ENCODE results near the gene CDK13. TPM values are rescaled to one million over a fixed set of nuclear protein-coding genes. Genes with fewer than 3 reads are reported as not detected.
"Not testable (repeated sequence)": the region's sequence is repeated elsewhere in the genome, so short reads cannot be mapped to it uniquely, and the experiment has no call there.

CDK13 gene
- total RNA-seq, 1 experiment from 2014 or later = 30.6 TPM

GRCh38 chr7:40122100-40122939 lies 172.3 kb downstream of the CDK13 start:
- not testable (repeated sequence) for H3K36me3 ChIP-seq (replicated peaks; ENCODE audit: control insufficient read depth, insufficient read depth, low read length); H3K4me3 ChIP-seq (ENCODE audit: insufficient read depth, low read depth, low read length); DNase-seq; H3K27me3 ChIP-seq (ENCODE audit: control insufficient read depth, insufficient read depth, low read length)

GRCh38 chr7:40122940-40123254 lies 172.8 kb downstream of the CDK13 start:
- H3K36me3 ChIP-seq (replicated peaks; ENCODE audit: control insufficient read depth, insufficient read depth, low read length) = no peaks in the 10 kb centered on the region
- no peaks in the 10 kb centered on the region for H3K27me3 ChIP-seq (ENCODE audit: control insufficient read depth, insufficient read depth, low read length)
- H3K4me3 ChIP-seq (ENCODE audit: insufficient read depth, low read depth, low read length) = no peak overlapping the region
- no peak for DNase-seq

DNA sequence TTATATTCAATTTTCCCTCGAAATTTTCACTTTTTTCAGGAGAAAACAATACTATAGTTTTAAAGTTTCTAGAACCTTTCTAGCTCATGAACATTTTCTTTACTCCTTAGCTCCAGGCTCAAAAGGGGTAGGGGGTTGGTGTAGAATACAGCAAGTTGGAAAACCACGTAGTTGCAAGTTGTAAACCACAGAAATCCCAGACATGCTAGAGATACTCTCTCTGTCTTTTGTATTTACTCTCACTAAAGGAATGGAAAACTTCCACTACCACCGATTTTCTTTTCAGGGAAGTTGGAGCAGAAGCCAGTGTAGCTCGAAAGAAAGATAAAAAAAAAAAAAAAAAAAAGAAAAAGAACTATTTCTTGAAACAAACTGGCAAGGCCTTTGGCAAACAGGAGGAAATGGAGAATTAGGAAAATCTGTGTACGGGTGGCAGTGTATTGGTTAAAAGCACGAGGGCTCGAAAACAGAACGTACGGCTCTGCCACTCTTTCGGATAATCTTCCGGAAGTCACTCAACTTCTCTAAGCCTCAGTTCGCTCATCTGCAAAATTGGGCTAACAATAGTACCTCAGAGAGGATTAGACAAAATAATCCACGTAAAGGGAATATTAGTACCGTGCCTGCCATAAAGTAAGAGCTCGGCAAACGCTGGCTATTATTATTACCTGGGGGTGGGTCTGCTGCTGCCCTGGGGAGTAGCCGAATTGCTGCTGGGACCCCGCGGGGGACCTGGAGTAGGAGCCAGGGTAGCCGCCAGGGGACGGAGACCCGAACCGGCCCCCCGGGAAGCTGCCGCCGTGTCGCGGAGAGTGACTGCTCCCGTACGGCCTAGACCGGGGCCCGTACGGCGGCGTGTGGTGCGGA lies 183.7 kb downstream of the CDK13 start:
- Histone ChIP-seq H3K27me3 (ENCODE audit: control insufficient read depth, insufficient read depth, low read length) (peaks cover 8% of the 10 kb centered on the region), H3K4me3 (ENCODE audit: insufficient read depth, low read depth, low read length) (peak overlapping the region; percentile 92), H3K36me3 (replicated peaks; ENCODE audit: control insufficient read depth, insufficient read depth, low read length) (no peaks in the 10 kb centered on the region)
- no peak for DNase-seq

DNA sequence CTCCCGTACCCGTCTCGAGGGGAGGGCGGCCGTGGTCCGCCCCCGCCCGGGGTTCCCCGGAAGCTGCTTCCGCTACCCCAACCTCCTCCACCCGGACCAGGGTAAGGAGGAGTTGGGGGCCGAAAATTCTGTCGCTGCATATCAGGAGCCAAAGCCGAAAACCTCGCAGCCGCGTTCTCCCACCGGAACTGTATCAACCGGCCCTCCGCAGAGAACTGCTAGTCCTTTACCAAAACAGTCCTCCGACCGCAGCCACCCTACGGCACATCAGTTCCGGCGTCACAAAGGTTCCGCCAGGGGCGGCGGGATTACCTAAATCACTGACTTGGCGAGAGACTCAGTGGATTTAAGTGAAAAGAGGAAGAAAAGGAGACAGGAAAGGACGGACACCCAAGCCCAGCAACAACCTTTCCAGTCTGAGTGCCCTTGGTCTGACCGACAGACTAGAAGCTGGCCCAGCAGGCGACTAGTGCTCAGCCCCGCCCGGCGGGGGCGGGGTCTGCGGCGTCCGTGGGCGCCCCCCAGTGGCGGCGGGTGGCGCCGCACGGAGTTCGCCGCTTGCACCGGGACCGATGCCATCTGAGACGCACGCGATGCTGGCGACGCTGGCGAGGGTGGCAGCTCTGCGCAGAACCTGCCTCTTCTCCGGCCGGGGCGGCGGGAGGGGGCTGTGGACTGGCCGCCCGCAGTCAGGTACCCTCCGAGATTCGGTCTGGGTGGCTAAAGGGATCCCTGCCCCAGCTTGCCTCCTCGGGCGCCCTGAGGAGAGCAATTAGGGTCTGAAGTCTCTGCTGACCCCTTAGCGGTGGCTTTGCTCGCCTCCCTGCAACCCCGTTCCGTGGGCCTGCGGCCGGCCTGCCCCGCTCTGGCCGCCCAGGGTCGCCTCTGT lies 184.6 kb downstream of the CDK13 start, which contains the start of the genes MPLKIP and SUGCT:
TSS of gene MPLKIP (minus strand) at position 195 of the 889 bp plus-strand sequence. CDS start at position 140, 55 bp downstream.
TSS of gene SUGCT (plus strand) at position 578 of the 889 bp plus-strand sequence.
- peak; percentile 95 for DNase-seq
- H3K4me3 ChIP-seq (ENCODE audit: insufficient read depth, low read depth, low read length) = peak within 1 kb of the TSS; percentile 92
- H3K27me3 ChIP-seq (ENCODE audit: control insufficient read depth, insufficient read depth, low read length) = peaks cover 8% of the 10 kb centered on the region
- H3K36me3 ChIP-seq (replicated peaks; ENCODE audit: control insufficient read depth, insufficient read depth, low read length) = no peaks in the 10 kb centered on the region

DNA sequence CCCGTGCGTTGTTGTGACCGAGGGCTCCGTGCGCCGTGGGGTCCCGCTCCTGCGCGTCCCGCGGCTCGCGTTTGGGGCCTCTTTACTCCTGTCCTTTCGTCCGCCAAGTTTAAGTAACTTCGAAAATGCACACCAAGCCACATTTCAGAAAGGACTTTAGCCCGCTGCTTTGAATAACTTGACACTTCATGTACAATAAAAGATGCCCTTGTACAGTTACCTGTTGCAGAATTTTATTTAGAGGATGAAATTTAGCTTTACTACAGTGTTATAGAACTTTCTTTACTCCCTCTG lies 185.2 kb downstream of the CDK13 start:
- Histone ChIP-seq H3K27me3 (ENCODE audit: control insufficient read depth, insufficient read depth, low read length) (peaks cover 8% of the 10 kb centered on the region), H3K4me3 (ENCODE audit: insufficient read depth, low read depth, low read length) (peak overlapping the region; percentile 92), H3K36me3 (replicated peaks; ENCODE audit: control insufficient read depth, insufficient read depth, low read length) (no peaks in the 10 kb centered on the region)
- no peak for DNase-seq

- Histone ChIP-seq H3K27me3 (ENCODE audit: control insufficient read depth, insufficient read depth, low read length) (peaks cover 8% of the 10 kb centered on the region), H3K4me3 (ENCODE audit: insufficient read depth, low read depth, low read length) (no peak overlapping the region), H3K36me3 (replicated peaks; ENCODE audit: control insufficient read depth, insufficient read depth, low read length) (no peaks in the 10 kb centered on the region)
These were observed 187.5 kb downstream of the CDK13 start for GRCh38 chr7:40137563-40137962.

DNA sequence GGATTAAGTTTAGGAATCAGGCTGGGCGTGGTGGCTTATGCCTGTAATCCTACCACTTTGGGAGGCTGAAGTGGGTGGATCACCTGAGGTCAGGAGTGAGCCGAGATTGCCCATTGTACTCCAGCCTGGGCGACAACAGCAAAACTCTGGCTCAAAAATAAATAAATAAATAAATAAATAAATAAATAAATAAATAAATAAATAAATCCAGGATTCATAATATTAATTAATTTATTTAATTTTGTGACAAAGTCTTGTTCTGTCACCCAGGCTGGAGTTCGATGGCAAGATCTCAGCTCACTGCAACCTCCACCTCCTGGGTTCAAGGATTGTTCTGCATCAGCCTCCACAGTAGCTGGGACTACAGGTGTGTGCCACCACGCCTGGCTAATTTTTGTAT lies 188.9 kb downstream of the CDK13 start:
- no peaks in the 10 kb centered on the region for H3K36me3 ChIP-seq (replicated peaks; ENCODE audit: control insufficient read depth, insufficient read depth, low read length)
- no peak overlapping the region for H3K4me3 ChIP-seq (ENCODE audit: insufficient read depth, low read depth, low read length)
- DNase-seq = no peak
- peaks cover 8% of the 10 kb centered on the region for H3K27me3 ChIP-seq (ENCODE audit: control insufficient read depth, insufficient read depth, low read length)

More at GRCh38 chr7:40137563-40137962, 187.5 kb downstream of the CDK13 start:
- DNase-seq = no peak

DNA sequence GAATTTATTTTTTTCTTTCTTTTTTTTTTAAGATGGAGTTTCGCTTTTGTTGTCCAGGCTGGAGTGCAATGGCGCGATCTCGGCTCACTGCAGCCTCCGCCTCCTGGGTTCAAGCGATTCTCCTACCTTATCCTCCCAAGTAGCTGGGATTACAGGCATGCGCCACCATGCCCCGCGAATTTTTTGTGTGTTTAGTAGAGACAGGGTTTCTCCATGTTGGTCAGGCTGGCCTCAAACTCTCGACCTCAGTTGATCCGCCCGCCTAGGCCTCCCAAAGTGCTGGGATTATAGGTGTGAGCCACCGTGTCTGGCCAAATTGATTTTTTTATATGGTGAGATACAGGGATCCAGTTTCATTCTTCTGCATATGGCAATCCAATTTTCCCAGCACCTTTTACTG lies 189.8 kb downstream of the CDK13 start:
- not testable (repeated sequence) for H3K4me3 ChIP-seq (ENCODE audit: insufficient read depth, low read depth, low read length); H3K36me3 ChIP-seq (replicated peaks; ENCODE audit: control insufficient read depth, insufficient read depth, low read length); DNase-seq; H3K27me3 ChIP-seq (ENCODE audit: control insufficient read depth, insufficient read depth, low read length)

DNA sequence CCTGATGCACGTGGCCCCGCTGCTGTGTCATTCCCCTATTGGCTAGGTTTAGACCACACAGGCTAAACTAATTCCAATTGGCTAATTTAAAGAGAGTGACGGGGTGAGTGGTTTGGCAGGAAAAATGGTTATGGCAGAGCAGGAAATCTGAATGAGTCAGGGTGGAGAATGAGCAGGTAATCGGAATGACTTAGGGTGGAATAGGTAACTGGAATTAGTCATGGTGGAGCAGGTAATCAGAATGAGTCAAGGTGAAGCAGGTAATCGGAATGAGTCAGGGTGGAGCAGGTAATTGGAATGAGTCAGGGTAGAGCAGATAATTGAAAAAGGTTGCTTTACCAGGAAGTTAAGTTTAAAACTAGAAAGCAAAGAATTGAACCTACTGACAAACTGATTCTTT lies 191.9 kb downstream of the CDK13 start:
- not testable (repeated sequence) for DNase-seq; H3K36me3 ChIP-seq (replicated peaks; ENCODE audit: control insufficient read depth, insufficient read depth, low read length); H3K4me3 ChIP-seq (ENCODE audit: insufficient read depth, low read depth, low read length); H3K27me3 ChIP-seq (ENCODE audit: control insufficient read depth, insufficient read depth, low read length)

- not testable (repeated sequence) for H3K36me3 ChIP-seq (replicated peaks; ENCODE audit: control insufficient read depth, insufficient read depth, low read length); DNase-seq; H3K4me3 ChIP-seq (ENCODE audit: insufficient read depth, low read depth, low read length); H3K27me3 ChIP-seq (ENCODE audit: control insufficient read depth, insufficient read depth, low read length)
These were observed 195.6 kb downstream of the CDK13 start for GRCh38 chr7:40145596-40146130.

- Histone ChIP-seq H3K36me3 (replicated peaks; ENCODE audit: control insufficient read depth, insufficient read depth, low read length) (no peaks in the 10 kb centered on the region), H3K4me3 (ENCODE audit: insufficient read depth, low read depth, low read length) (no peak overlapping the region), H3K27me3 (ENCODE audit: control insufficient read depth, insufficient read depth, low read length) (no peaks in the 10 kb centered on the region)
- no peak for DNase-seq
These were observed 197.6 kb downstream of the CDK13 start for GRCh38 chr7:40147371-40148246.

- H3K4me3 ChIP-seq (ENCODE audit: insufficient read depth, low read depth, low read length); H3K36me3 ChIP-seq (replicated peaks; ENCODE audit: control insufficient read depth, insufficient read depth, low read length); DNase-seq: not testable (repeated sequence)
These were observed 198.2 kb downstream of the CDK13 start for GRCh38 chr7:40148247-40148580.

DNA sequence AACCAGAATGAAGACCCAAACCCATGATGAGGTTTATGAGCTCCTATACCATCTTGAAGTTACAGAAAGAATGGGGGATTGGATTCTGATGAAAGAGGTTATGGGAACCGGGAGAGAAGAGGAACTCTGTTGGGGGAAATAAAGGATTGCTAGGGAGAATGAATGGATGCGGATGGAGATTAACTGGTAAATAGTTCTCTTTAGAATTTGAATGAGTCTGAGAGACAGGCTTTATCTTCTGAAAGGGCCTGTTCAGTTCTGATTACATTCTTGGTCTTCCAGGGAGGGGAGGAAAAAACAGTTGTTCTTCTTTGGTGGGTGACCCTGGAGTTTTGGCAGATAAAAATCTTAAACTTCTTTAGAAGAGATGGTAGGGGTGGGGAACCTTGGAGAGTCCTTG lies 198.6 kb downstream of the CDK13 start:
- DNase-seq = no peak
- no peak overlapping the region for H3K4me3 ChIP-seq (ENCODE audit: insufficient read depth, low read depth, low read length)
- H3K27me3 ChIP-seq (ENCODE audit: control insufficient read depth, insufficient read depth, low read length) = no peaks in the 10 kb centered on the region
- no peaks in the 10 kb centered on the region for H3K36me3 ChIP-seq (replicated peaks; ENCODE audit: control insufficient read depth, insufficient read depth, low read length)

More at GRCh38 chr7:40148247-40148580, 198.2 kb downstream of the CDK13 start:
- H3K27me3 ChIP-seq (ENCODE audit: control insufficient read depth, insufficient read depth, low read length) = not testable (repeated sequence)
